HTR-8/SVneo (cell line): Measurements from ENCODE around the gene PNMA6E.
"Not testable (repeated sequence)": the region's sequence is repeated elsewhere in the genome, so short reads cannot be mapped to it uniquely, and the experiment has no call there.

Experiments
- DNase-seq: peaks from one replicate; pipeline ENCODE4 v3.0.0; 2011; ENCODE audit warnings: low spot score, mixed read lengths; ENCODE audit not compliant: insufficient read length
- FAIRE-seq: peaks from 2 replicates; lab custom pipeline; 2011; peaks lifted over from hg19 to GRCh38; lab: Jason Lieb, UNC

The PNMA6E gene

DNA sequence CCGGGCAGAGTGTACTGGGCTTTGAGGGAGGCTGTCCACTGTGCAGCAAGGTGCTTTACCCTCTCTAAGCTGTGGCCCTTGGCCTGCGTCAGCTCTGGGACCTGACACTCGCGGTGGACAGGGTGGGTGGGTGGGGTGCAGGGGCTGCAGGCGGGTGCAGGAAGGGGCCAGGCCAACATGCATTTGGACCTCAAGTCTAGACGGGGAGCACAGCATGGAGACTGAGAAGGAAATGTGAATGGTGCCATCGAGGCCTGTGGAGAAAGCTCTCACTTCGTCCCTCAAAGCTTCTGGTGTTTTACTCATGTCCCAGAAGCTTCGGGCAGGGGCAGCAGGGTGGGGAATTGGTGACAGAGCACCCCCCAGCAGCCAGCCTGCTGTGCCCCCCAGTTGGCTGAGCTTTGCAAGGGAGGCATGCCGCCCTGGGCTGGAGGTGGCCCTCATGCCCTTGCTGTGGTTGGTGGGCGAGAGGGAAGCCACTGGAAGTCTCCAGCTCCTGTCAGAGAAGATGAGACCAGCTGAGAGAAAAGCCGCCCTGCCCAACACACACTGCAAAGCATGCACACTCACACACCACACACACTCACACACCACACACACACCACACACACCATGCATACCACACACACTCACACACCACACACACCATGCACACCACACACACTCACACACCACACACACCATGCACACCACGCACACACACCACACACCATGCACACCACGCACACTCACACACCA is 12.3 kb downstream of the PNMA6E start:
- no peak for DNase-seq
- FAIRE-seq = no peak

DNA sequence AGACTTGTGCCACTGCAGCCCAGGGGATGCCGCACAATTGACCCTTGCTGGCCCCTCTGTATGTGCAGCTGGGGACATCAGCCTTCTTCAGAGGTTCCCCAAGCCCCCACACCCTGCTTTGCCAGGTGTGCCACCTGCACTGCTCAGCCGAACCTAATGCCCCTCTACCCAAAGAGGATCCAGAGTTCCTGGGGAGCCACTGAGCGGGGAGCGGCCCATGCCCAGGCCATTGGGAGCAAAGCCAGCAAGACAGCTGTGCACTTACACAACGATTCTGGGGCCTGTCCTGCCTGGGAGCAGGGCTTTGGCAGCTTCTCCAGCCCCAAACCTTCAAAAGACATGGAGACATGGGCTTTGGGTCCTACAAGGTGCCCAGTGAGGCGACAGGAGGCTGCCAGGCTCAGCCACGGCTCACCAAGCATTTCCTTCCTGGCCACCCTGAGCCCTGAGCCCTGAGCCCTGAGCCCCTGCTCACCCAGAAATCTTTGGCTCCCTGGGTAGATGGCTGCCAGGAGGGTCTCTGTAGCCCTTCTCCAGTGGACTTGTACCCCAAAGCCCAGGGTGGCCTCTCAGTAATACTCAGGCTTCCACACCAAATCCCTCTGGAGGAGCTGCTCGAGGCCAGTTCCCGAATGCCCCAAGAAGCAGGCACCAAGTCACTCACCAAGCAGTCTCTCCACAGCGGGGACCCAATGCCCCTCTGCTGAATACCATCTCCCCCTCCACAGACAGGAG is 13.0 kb downstream of the PNMA6E start:
- DNase-seq (no peak), FAIRE-seq (no peak)

- DNase-seq = no peak
- FAIRE-seq = no peak
Measured at GRCh38 chrX:153387345-153387744, 13.8 kb downstream of the PNMA6E start.

DNA sequence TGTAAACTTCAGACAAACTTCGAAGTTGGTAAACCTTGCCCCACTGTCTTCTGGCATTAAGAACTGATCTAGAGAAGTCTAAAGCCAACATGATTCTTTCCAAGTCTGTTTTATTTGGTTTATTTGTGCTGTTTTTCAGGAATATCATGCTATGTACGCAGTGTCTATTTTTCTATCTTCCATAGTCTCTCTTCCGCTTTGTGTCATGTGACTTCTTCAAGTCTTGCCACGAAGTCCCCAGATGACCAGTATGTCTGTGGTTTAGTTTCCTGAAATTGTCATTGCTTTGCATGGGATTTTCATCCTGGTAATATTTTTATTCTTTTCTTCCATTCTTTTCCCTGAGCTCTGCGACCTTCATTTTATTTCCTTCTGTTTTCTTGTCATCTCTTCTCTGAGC is 15.1 kb downstream of the PNMA6E start:
- no peak for DNase-seq

DNA sequence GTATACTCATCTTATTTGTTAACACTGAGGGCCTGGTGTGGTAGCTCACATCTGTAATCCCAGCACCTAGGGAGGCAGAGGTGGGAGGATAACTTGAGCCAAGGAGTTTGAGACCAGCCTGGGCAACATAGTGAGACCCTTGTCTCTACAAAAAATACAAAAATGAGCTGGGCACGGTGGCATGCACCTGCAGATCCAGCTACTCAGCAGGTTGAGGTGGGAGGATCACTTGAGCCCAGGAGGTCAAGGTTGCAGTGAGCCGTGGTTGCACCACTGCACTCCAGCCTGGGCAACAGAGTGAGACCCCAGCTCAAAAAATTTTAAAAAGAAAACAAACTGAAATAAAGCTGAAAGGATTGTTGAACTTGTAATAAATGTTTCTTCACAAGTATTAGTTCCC is 16.2 kb downstream of the PNMA6E start:
- not testable (repeated sequence) for FAIRE-seq

More for the DNA sequence above, 15.1 kb downstream of the PNMA6E start:
- no peak for FAIRE-seq

DNA sequence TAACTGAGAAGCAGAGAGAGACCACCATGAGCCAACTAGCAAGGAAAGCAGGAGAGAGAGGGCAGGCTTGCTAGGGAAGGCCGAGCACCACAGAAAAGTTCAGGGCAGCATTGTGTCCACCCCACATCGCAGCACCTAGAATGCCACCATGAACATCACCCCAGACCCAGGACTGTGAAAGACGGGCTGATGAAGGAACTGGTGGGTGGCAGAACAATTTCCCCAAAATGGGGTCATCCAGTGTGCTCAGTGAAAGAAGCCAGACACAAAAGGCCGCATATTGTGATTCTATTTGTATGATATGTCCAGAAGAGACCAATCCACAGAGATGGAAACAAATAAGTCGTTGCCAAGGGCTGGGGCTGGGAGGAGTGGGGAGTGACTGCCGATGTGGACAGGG is 16.8 kb downstream of the PNMA6E start:
- DNase-seq (no peak), FAIRE-seq (no peak)

More for the DNA sequence above, 16.2 kb downstream of the PNMA6E start:
- not testable (repeated sequence) for DNase-seq

GRCh38 chrX:153382563-153383482 is 18.3 kb downstream of the PNMA6E start:
- FAIRE-seq = peak; percentile 94
- DNase-seq = no peak

- peak; percentile 48 for DNase-seq
- no peak for FAIRE-seq
Measured at GRCh38 chrX:153381684-153382532, 19.2 kb downstream of the PNMA6E start.

GRCh38 chrX:153380691-153381090 is 20.5 kb downstream of the PNMA6E start:
- DNase-seq (no peak), FAIRE-seq (no peak)

GRCh38 chrX:153379971-153380581 is 21.1 kb downstream of the PNMA6E start:
- DNase-seq (no peak), FAIRE-seq (no peak)

- FAIRE-seq (no peak), DNase-seq (no peak)
Measured at GRCh38 chrX:153379508-153379907, 21.6 kb downstream of the PNMA6E start.

- DNase-seq = no peak
- FAIRE-seq = no peak
Measured at GRCh38 chrX:153378607-153379006, 22.5 kb downstream of the PNMA6E start.

DNA sequence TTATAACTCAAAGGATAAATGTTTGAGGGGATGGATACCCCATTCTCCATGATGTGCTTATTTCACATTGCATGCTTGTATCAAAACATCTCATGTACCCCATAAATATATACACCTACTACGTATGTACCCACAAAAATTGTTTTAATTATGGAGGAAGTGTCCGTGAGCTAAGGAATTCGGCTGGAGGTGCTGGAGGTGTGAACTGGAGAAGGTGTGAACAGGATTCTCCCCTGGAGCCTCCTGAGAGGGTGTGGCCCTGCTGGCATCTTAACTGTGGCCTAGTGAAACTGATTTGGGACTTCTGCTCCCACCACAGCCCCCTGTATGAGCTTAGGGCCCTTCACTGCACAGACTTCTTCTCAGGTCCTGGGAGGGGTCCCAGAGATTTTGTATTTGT is 23.4 kb downstream of the PNMA6E start:
- DNase-seq = no peak
- no peak for FAIRE-seq

DNA sequence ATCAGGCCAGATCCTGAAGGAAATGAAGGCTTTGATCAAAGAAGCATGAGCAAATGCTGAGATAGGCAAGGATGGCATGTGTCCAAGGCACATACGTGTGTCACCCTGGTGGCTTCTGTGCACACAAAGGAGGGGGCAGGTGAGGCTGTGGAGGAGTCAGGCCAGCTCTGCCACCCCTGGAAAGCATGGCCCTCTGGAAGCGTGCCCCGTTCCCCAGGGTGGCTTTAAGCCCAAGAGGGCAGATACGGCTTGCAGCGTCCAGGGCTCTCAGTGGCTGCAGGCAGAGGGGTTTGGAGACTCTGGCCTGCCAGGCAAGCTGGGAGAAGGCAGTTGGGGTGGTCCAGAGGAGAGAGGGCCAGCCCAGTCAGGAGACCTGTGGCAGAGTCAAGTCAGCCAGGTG is 25.6 kb downstream of the PNMA6E start:
- no peak for FAIRE-seq
- DNase-seq = no peak

GRCh38 chrX:153374426-153374825 is 26.7 kb downstream of the PNMA6E start:
- no peak for DNase-seq
- no peak for FAIRE-seq

DNA sequence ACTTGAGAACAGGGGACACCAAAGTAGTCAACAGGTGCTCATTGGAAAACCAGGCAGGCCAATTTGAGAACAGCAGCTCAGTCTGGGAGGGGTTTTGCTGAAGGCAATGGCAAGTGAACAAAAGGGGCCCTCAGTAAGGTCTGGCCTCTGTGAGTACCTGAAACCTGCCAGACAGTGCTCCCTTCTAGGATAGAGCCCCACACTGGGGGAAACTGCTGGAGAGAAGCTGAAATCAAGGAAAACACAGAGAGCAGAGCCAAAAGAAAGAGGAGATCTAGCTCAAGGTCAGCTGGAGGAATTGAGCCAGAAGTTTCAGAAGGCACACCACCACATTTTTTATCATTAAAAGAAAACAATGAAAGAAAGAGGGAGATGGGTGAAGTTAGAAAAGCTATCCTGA is 28.2 kb downstream of the PNMA6E start:
- FAIRE-seq (no peak), DNase-seq (no peak)

DNA sequence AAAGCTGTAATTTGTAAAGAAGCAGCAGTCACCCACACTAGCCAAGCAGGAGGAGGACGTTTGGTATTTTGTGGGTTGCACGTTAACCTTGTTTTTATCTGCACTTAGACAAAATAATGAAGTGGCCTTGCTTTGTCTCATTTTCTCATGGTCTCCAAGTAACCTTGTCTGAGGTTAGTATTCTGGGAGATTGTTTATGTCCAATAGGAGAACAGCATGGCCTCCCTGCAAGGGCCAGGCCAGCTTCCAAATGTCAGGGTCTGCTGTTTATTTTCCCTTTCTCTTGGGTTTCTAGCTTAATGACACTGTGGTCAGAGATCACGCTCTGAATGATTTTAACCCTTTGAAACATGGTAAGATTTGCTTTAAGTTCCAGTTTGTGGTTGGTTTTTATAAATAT is 29.9 kb downstream of the PNMA6E start:
- FAIRE-seq (no peak), DNase-seq (no peak)

DNA sequence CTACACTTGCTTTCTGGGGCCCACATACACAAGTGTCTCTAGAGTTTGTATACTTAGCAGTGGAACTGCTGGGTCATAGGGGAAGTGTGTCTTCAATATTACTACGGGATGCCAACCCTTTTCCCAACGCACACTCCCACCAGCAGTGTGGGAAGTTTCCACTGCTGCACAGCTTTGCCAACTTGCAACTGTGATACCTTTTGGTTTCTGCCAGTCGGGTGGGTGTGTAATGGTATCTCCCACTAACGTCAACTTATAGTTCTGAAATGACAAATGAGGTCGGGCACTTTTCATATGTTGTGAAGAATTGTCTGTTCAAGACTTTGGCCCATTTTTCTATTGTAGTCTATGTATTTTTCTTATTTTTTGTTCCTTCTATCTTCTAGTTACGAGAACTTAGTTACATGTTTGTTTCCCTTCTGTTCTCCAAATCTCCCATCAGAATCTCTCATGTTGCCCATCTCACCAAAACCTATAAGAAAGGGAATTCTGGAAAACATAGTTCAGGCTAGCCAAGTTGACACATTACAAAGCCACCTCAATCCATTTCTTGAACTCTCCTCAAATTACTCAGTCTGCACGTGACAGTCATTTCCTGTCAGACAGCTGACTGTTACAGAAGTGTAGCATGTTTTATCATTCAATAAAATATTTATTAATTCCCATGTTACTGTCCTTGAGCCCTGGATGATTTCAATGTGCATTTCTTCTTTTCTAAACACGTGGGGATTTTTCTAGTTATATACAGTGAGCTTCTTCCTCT is 30.7 kb downstream of the PNMA6E start:
- no peak for FAIRE-seq
- no peak for DNase-seq
